Tibial nerve (tissue), 4 donors: ENCODE measurements around the gene PBRM1. TPM values are rescaled to one million over a fixed set of nuclear protein-coding genes. Genes with fewer than 3 reads are reported as not detected.

Source experiments
- DNase-seq, 2 donors: peaks; one replicate each; pipeline ENCODE4 v3.0.0-alpha.2; 2019; ENCODE audit warnings: low spot score in 2 of 2
- H3K27ac ChIP-seq, 4 donors: fragments of 200-600 bp; sonication (generic) in 3 of 4; one replicate each; pipeline ENCODE4 v1.5.1; 2017 to 2019; ENCODE audit warnings: mild to moderate bottlenecking in 1 of 4
- H3K27me3 ChIP-seq, 2 donors: fragments of 200-600 bp; sonication (generic) in 1 of 2; one replicate each; pipeline versions ENCODE4 v1.5.1 to v1.6.0; 2017 to 2019
- H3K36me3 ChIP-seq, 3 donors: fragments of 200-600 bp; sonication (generic); one replicate each; pipeline ENCODE4 v1.5.1; 2018 to 2019
- H3K4me1 ChIP-seq, 4 donors: fragments of 200-600 bp; sonication (generic) in 3 of 4; one replicate each; pipeline ENCODE4 v1.5.1; 2017 to 2019
- H3K4me3 ChIP-seq, 4 donors: fragments of 200-600 bp; sonication (generic) in 3 of 4; one replicate each; pipeline ENCODE4 v1.5.1; 2017 to 2019; ENCODE audit warnings: mild to moderate bottlenecking in 1 of 4, moderate library complexity in 1 of 4
- H3K9me3 ChIP-seq, 4 donors: fragments of 200-600 bp; sonication (generic) in 3 of 4; one replicate each; pipeline ENCODE4 v1.5.1; 2017 to 2019
- EP300 ChIP-seq, 2 donors: sonication (generic); formaldehyde crosslinking; IDR thresholded peaks; one replicate each; pipeline ENCODE4 v1.6.1; 2017; ENCODE audit warnings: antibody characterized with exemption in 2 of 2, mild to moderate bottlenecking in 1 of 2
- POLR2A ChIP-seq, 2 donors: fragments of 450-650 bp; IDR thresholded peaks; one replicate each; pipeline ENCODE4 v1.6.1; 2017; ENCODE audit warnings: antibody characterized with exemption in 2 of 2, mild to moderate bottlenecking in 2 of 2, moderate library complexity in 2 of 2
- WGBS, 2 donors: methylation state at CpG; one replicate each; pipeline ENCODE4 v1.1.5; 2018; 5-methylcytosine and 5-hydroxymethylcytosine counted together
- total RNA-seq, 4 donors: library from RNA; depleted of rRNA; stranded (reverse); fragments of >200 nt; gene quantifications; one replicate each; pipeline ENCODE4 v1.1.0, GENCODE V29; 2016
- TF ChIP-seq, protein P1 (sequence below), 5 experiments: fragments of 200-600 bp in 3 of 5; fragments of 450-650 bp in 2 of 5; sonication (generic) in 3 of 5; IDR thresholded peaks; one replicate each; pipeline ENCODE4 v1.5.1; 2016 to 2019; ENCODE audit warnings: antibody characterized with exemption in 5 of 5, mild to moderate bottlenecking in 3 of 5, moderate library complexity in 2 of 5

PBRM1 gene
- total RNA-seq, 4 donors from 2014 or later, result 87.0 to 123 (median 114) TPM

DNA sequence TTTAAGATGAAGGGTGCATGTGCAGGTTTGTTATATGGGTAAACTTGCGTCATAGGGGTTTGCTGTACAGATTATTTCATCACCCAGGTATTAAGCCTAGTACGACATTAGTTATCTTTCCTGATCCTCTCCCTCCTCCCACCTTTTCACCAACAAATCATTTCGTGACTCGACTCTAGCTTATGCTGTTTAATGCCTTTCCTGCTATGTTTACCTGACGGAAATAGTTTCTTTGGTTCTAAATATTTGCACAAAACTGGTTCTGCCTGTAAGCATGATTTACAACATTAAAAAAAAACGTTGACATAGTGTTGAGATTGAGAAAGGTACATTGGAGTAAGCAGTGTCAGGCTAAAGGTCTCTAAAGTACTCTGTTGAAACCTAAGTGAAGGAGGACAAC lies 2.6 kb upstream of the PBRM1 start:
- H3K4me1 ChIP-seq, result peaks cover 4 to 44% (median 24%) of the 10 kb centered on the region in 4 donors
- no peak overlapping the region for H3K4me3 ChIP-seq
- 86 to 87% methylated on average over 6 of the region's 6 CpGs for WGBS, 2 donors
- no peaks in the 10 kb centered on the region for H3K9me3 ChIP-seq
- no peaks in the 10 kb centered on the region for H3K27me3 ChIP-seq
- no peak overlapping the region for H3K27ac ChIP-seq
- TF ChIP-seq EP300 (IDR thresholded peaks at IDR 0.05) (no peak), POLR2A (IDR thresholded peaks at IDR 0.05) (no peak)
- TF ChIP-seq, protein P1, sequence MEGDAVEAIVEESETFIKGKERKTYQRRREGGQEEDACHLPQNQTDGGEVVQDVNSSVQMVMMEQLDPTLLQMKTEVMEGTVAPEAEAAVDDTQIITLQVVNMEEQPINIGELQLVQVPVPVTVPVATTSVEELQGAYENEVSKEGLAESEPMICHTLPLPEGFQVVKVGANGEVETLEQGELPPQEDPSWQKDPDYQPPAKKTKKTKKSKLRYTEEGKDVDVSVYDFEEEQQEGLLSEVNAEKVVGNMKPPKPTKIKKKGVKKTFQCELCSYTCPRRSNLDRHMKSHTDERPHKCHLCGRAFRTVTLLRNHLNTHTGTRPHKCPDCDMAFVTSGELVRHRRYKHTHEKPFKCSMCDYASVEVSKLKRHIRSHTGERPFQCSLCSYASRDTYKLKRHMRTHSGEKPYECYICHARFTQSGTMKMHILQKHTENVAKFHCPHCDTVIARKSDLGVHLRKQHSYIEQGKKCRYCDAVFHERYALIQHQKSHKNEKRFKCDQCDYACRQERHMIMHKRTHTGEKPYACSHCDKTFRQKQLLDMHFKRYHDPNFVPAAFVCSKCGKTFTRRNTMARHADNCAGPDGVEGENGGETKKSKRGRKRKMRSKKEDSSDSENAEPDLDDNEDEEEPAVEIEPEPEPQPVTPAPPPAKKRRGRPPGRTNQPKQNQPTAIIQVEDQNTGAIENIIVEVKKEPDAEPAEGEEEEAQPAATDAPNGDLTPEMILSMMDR (IDR thresholded peaks at IDR 0.05), result no peak
- DNase-seq, result no peak
- peaks cover 0 to 63% (median 38%) of the 10 kb centered on the region in 3 donors for H3K36me3 ChIP-seq

DNA sequence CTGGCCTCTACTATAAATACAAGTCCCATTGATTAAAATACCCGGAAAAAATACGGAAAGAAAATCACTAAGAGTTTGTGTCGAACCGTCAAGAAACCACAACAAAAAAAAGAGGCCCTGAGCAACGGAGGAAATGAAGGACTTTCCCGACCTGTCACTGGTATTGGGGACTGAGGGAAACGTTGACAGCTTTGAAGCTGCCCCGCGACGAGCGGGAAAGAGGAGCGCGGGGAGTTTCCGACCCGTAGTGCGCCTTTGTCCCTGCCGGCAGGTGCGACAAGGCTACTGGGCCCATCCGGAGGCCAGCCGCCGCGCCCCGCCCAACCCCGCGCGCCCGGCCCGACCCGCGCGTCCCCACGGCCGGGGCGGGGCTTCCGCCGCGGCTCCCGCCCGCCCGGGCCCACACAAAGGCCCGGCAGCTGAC lies 416 bp downstream of the PBRM1 start:
- H3K4me1 ChIP-seq, result peaks cover 4 to 73% (median 42%) of the 10 kb centered on the region in 4 donors

GRCh38 chr3:52684184-52684583 lies 1.5 kb downstream of the PBRM1 start:
- Histone ChIP-seq H3K9me3 (no peaks in the 10 kb centered on the region), H3K27me3 (no peaks in the 10 kb centered on the region), H3K27ac (peak overlapping the region in 2 of 4 donors; percentile 95 to 99), H3K36me3 (peaks cover 0 to 26% (median 15%) of the 10 kb centered on the region in 3 donors), H3K4me1 (peaks cover 4 to 84% (median 49%) of the 10 kb centered on the region in 4 donors), H3K4me3 (no peak overlapping the region)
- DNase-seq, result no peak
- 30 to 35% methylated on average over 5 of the region's 5 CpGs for WGBS, 2 donors
- TF ChIP-seq, protein P1 (IDR thresholded peaks at IDR 0.05), result no peak

More for the DNA sequence above, 416 bp downstream of the PBRM1 start:
- Histone ChIP-seq H3K4me3 (peak overlapping the region; percentile 58 to 85 (median 72)), H3K9me3 (no peaks in the 10 kb centered on the region), H3K36me3 (peaks cover 0 to 33% (median 22%) of the 10 kb centered on the region in 3 donors), H3K27ac (peak overlapping the region; percentile 95 to 99 (median 98)), H3K27me3 (no peaks in the 10 kb centered on the region)
- 0 to 1% methylated on average over 11 to 39 of the region's 41 CpGs for WGBS, 2 donors
- TF ChIP-seq POLR2A (IDR thresholded peaks at IDR 0.05), result peak in 1 of 2 donors; percentile 21
- no peak for TF ChIP-seq EP300 (IDR thresholded peaks at IDR 0.05)
- DNase-seq, result peak; percentile 45 to 52

DNA sequence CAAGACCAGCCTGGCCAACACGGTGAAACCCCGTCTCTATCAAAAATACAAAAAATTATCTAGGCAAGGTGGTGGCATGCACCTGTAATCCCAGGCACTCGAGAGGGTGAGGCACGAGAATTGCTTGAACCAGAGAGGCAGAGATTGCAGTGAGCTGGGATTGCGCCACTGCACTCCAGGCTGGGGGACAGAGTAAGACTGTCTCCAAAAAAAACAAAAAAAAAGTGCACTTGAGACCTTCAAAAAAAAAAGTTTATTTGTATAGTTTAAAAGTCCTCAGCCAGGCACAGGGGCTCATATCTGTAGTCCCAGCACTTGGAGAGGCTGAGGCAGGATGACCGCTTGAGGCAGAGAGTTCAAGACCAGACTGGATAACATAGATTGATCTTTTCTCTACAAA lies 2.1 kb downstream of the PBRM1 start:
- Histone ChIP-seq H3K27ac (peak overlapping the region in 3 of 4 donors; percentile 21 to 99 (median 95)), H3K4me3 (no peak overlapping the region), H3K9me3 (no peaks in the 10 kb centered on the region), H3K4me1 (peaks cover 4 to 86% (median 52%) of the 10 kb centered on the region in 4 donors), H3K27me3 (no peaks in the 10 kb centered on the region), H3K36me3 (peaks cover 0 to 24% (median 12%) of the 10 kb centered on the region in 3 donors)
- no peak for DNase-seq
- 56 to 61% methylated on average over 6 of the region's 6 CpGs for WGBS, 2 donors
- TF ChIP-seq, protein P1 (IDR thresholded peaks at IDR 0.05), result no peak

DNA sequence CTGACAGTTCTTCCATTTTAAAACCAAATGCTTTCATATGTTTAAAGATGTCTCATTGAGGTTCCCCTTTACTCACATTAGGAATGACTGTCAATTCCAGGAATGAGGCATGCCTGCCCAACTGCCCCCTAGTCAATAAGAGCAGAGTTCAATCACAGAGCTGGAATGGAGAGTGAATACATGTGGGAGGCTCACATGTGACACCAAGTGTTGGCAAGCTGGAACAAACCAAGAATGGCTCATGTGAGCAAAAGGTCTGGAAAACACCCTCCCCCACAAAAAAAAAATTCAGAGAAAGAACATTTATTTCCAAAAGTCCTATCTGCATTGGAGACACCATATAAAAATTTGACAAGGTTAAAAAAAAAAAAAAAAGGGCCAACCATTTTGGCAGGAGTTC lies 3.7 kb downstream of the PBRM1 start:
- TF ChIP-seq EP300 (IDR thresholded peaks at IDR 0.05), result peak in 1 of 2 donors; percentile 77
- no peak for TF ChIP-seq POLR2A (IDR thresholded peaks at IDR 0.05)
- TF ChIP-seq, protein P1 (IDR thresholded peaks at IDR 0.05), result no peak
- H3K9me3 ChIP-seq, result no peaks in the 10 kb centered on the region
- peaks cover under 1 to 24% (median 11%) of the 10 kb centered on the region in 3 donors for H3K36me3 ChIP-seq
- H3K27me3 ChIP-seq, result no peaks in the 10 kb centered on the region
- peak overlapping the region; percentile 21 to 99 (median 76) for H3K27ac ChIP-seq
- DNase-seq, result no peak
- H3K4me3 ChIP-seq, result no peak overlapping the region
- H3K4me1 ChIP-seq, result peaks cover 4 to 74% (median 51%) of the 10 kb centered on the region in 4 donors
